WERI-Rb-1 (cell line): Measurements from ENCODE around the gene PSMD7.

Experiments used
- DNase-seq: peaks from one replicate; pipeline ENCODE4 v3.0.0-alpha.2; 2020
- H3K27ac ChIP-seq: fragments of 250-450 bp; sonication (Bioruptor Pico); 2 replicates; pipeline ENCODE4 v1.5.1; 2020; ENCODE audit warnings: mild to moderate bottlenecking, moderate library complexity
- H3K27me3 ChIP-seq: fragments of 250-450 bp; sonication (Bioruptor Pico); 2 replicates; pipeline ENCODE4 v1.5.1; 2021; ENCODE audit warnings: mild to moderate bottlenecking, low read depth, moderate library complexity; ENCODE audit not compliant: insufficient read depth, severe bottlenecking
- H3K36me3 ChIP-seq: fragments of 250-450 bp; sonication (Bioruptor Pico); 2 replicates; pipeline ENCODE4 v1.5.1; 2020; ENCODE audit warnings: mild to moderate bottlenecking, moderate library complexity
- H3K4me3 ChIP-seq: 2 replicates; pipeline ENCODE4 v1.5.1; 2011; ENCODE audit warnings: low read depth, mild to moderate bottlenecking, control low read depth, low read length
- H3K9me3 ChIP-seq: fragments of 250-450 bp; sonication (Bioruptor Pico); 2 replicates; pipeline ENCODE4 v1.5.1; 2021; ENCODE audit warnings: mild to moderate bottlenecking, moderate library complexity; ENCODE audit not compliant: severe bottlenecking
- TF ChIP-seq, protein P1 (sequence below): IDR thresholded peaks from 2 replicates; pipeline ENCODE4 v1.5.1; 2011; ENCODE audit warnings: low read depth, mild to moderate bottlenecking, control low read depth, inconsistent platforms, low read length

The PSMD7 gene

GRCh38 chr16:74257061-74257460 is 39.6 kb upstream of the PSMD7 start:
- Histone ChIP-seq H3K9me3 (peaks cover 2% of the 10 kb centered on the region), H3K4me3 (no peak overlapping the region), H3K36me3 (no peaks in the 10 kb centered on the region), H3K27me3 (peaks cover 27% of the 10 kb centered on the region), H3K27ac (no peak overlapping the region)
- no peak for DNase-seq
- TF ChIP-seq, protein P1, sequence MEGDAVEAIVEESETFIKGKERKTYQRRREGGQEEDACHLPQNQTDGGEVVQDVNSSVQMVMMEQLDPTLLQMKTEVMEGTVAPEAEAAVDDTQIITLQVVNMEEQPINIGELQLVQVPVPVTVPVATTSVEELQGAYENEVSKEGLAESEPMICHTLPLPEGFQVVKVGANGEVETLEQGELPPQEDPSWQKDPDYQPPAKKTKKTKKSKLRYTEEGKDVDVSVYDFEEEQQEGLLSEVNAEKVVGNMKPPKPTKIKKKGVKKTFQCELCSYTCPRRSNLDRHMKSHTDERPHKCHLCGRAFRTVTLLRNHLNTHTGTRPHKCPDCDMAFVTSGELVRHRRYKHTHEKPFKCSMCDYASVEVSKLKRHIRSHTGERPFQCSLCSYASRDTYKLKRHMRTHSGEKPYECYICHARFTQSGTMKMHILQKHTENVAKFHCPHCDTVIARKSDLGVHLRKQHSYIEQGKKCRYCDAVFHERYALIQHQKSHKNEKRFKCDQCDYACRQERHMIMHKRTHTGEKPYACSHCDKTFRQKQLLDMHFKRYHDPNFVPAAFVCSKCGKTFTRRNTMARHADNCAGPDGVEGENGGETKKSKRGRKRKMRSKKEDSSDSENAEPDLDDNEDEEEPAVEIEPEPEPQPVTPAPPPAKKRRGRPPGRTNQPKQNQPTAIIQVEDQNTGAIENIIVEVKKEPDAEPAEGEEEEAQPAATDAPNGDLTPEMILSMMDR = no peak

DNA sequence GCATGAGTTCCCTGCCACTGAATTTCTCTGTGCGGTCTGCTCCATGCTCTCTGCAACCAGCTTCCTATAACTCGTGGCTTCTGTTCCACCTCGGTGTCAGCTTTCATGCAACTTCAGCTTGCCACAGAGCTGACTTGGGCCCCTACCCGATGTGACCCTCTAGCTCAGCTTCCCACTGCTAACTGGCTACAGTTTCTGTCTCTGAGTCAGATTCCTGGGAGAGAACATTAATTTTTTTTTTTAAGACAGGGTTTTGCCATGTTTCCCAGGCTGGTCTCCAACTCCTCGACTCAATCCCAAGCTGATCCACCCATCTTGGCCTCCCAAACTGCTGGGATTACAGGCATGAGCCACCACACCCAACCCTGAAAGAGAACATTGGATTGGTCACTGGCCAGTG is 35.5 kb upstream of the PSMD7 start:
- no peak overlapping the region for H3K4me3 ChIP-seq
- DNase-seq = no peak
- TF ChIP-seq, protein P1 = no peak
- H3K36me3 ChIP-seq = no peaks in the 10 kb centered on the region
- H3K27ac ChIP-seq = no peak overlapping the region
- peaks cover 26% of the 10 kb centered on the region for H3K27me3 ChIP-seq
- H3K9me3 ChIP-seq = no peaks in the 10 kb centered on the region

GRCh38 chr16:74264811-74265210 is 31.8 kb upstream of the PSMD7 start:
- DNase-seq = no peak
- H3K27ac ChIP-seq = no peak overlapping the region
- TF ChIP-seq, protein P1 = no peak

DNA sequence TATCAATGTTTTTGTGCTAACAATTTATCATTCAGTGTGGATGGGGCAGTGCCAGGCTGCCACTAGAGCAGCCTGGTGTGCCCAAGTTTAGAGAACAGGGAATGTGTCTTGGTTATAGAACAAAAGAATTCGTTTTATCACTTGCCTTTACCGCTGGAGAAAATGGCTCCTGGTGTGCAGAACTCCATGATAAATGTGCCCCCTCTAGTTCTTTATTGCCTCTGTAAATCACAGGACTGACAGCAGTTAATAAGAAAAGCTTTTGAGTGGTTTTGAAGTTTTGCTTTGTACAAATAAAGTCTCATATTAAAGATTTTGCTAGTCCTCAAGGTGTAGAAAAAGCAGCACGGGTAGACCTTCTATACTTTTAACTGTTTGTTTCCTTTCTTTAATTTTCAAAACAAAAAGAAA is 28.2 kb upstream of the PSMD7 start:
- Histone ChIP-seq H3K9me3 (no peaks in the 10 kb centered on the region), H3K4me3 (no peak overlapping the region), H3K27me3 (peaks cover 14% of the 10 kb centered on the region), H3K27ac (no peak overlapping the region), H3K36me3 (no peaks in the 10 kb centered on the region)
- DNase-seq = no peak
- TF ChIP-seq, protein P1 = no peak

More at GRCh38 chr16:74264811-74265210, 31.8 kb upstream of the PSMD7 start:
- H3K4me3 ChIP-seq = no peak overlapping the region
- no peaks in the 10 kb centered on the region for H3K36me3 ChIP-seq
- peaks cover 16% of the 10 kb centered on the region for H3K27me3 ChIP-seq
- no peaks in the 10 kb centered on the region for H3K9me3 ChIP-seq

DNA sequence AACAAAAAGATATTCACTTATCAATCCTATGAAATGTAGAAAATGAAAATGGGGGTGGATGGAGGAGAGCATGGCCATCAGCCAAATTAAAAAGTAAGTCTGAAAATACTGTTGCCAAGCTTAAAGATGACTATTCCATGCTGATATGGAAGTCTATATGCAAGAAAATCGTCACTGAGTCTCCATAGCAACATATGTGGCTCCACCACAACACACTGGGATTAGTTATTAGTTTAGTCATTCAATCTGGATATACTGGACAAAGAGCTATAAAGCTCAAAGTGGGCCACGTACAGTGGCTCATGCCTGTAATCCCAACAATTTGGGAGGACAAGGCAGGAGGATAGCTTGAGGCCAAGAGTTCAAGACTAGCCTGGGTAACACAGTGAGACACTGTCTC is 24.7 kb upstream of the PSMD7 start:
- H3K27me3 ChIP-seq = peaks cover 16% of the 10 kb centered on the region
- H3K27ac ChIP-seq = no peak overlapping the region
- DNase-seq = no peak
- H3K9me3 ChIP-seq = no peaks in the 10 kb centered on the region
- no peaks in the 10 kb centered on the region for H3K36me3 ChIP-seq
- H3K4me3 ChIP-seq = no peak overlapping the region
- TF ChIP-seq, protein P1 = no peak

GRCh38 chr16:74275031-74275636 is 21.5 kb upstream of the PSMD7 start:
- no peak for DNase-seq
- H3K9me3 ChIP-seq = no peaks in the 10 kb centered on the region
- no peak overlapping the region for H3K27ac ChIP-seq
- H3K27me3 ChIP-seq = peaks cover 9% of the 10 kb centered on the region
- TF ChIP-seq, protein P1 = 0 out of 2 replicates have a peak, but pooled peaks have one; percentile 7
- no peaks in the 10 kb centered on the region for H3K36me3 ChIP-seq
- H3K4me3 ChIP-seq = no peak overlapping the region
